ENCODE measurements around the gene TPM4. TPM values are rescaled to one million over a fixed set of nuclear protein-coding genes. Genes with fewer than 3 reads are reported as not detected.

Gene TPM4
- total and polyA plus RNA-seq, 2 experiments from 2014 or later, result 223 to 288 TPM

DNA sequence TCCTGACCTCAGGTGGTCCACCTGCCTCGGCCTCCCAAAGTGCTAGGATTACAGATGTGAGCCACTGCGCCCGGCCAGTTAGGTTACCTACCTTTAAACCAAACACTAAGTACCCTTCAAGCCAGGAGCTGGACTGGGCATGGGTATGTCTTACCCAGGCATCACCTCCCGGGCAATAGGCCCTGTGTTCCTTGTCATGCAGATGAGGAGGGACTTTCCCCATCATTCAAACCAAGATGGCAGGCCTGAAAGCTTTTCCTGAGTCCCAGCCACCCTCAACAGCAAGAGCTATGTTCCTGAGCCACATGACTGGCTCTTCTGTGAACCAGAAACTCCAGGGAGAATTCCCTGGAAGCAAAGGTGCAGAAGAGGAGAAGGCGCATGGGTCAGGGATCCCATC lies 44.8 kb downstream of the TPM4 start (continued):
- TF ChIP-seq, protein P1, sequence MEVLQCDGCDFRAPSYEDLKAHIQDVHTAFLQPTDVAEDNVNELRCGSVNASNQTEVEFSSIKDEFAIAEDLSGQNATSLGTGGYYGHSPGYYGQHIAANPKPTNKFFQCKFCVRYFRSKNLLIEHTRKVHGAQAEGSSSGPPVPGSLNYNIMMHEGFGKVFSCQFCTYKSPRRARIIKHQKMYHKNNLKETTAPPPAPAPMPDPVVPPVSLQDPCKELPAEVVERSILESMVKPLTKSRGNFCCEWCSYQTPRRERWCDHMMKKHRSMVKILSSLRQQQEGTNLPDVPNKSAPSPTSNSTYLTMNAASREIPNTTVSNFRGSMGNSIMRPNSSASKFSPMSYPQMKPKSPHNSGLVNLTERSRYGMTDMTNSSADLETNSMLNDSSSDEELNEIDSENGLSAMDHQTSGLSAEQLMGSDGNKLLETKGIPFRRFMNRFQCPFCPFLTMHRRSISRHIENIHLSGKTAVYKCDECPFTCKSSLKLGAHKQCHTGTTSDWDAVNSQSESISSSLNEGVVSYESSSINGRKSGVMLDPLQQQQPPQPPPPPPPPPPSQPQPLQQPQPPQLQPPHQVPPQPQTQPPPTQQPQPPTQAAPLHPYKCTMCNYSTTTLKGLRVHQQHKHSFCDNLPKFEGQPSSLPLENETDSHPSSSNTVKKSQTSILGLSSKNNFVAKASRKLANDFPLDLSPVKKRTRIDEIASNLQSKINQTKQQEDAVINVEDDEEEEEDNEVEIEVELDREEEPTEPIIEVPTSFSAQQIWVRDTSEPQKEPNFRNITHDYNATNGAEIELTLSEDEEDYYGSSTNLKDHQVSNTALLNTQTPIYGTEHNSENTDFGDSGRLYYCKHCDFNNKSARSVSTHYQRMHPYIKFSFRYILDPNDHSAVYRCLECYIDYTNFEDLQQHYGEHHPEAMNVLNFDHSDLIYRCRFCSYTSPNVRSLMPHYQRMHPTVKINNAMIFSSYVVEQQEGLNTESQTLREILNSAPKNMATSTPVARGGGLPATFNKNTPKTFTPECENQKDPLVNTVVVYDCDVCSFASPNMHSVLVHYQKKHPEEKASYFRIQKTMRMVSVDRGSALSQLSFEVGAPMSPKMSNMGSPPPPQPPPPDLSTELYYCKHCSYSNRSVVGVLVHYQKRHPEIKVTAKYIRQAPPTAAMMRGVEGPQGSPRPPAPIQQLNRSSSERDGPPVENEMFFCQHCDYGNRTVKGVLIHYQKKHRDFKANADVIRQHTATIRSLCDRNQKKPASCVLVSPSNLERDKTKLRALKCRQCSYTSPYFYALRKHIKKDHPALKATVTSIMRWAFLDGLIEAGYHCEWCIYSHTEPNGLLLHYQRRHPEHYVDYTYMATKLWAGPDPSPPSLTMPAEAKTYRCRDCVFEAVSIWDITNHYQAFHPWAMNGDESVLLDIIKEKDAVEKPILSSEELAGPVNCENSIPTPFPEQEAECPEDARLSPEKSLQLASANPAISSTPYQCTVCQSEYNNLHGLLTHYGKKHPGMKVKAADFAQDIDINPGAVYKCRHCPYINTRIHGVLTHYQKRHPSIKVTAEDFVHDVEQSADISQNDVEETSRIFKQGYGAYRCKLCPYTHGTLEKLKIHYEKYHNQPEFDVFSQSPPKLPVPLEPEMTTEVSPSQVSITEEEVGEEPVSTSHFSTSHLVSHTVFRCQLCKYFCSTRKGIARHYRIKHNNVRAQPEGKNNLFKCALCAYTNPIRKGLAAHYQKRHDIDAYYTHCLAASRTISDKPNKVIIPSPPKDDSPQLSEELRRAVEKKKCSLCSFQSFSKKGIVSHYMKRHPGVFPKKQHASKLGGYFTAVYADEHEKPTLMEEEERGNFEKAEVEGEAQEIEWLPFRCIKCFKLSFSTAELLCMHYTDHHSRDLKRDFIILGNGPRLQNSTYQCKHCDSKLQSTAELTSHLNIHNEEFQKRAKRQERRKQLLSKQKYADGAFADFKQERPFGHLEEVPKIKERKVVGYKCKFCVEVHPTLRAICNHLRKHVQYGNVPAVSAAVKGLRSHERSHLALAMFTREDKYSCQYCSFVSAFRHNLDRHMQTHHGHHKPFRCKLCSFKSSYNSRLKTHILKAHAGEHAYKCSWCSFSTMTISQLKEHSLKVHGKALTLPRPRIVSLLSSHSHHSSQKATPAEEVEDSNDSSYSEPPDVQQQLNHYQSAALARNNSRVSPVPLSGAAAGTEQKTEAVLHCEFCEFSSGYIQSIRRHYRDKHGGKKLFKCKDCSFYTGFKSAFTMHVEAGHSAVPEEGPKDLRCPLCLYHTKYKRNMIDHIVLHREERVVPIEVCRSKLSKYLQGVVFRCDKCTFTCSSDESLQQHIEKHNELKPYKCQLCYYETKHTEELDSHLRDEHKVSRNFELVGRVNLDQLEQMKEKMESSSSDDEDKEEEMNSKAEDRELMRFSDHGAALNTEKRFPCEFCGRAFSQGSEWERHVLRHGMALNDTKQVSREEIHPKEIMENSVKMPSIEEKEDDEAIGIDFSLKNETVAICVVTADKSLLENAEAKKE (CRISPR knock-in tag; IDR thresholded peaks at IDR 0.05), result no peak

DNA sequence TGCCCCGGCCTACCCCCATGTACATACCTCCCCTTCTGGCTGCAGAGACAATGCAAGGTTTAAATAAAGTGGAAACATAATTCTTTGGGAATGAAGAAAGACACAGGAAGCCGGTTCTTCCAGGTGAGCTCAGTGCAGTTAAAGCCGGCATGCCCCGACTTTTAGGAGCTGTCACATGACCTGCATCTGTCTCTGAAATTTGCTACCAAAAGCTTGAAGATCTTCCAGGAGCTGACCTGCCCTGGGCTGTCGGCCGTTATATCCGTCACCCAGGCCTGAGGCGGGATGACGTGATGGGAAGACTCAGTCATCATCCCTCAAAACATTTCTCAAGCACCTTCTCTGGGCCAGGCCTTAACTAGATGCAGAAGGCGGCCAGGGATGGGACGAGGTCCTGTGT lies 45.7 kb downstream of the TPM4 start:
- peaks cover 7% of the 10 kb centered on the region for H3K27me3 Mint-ChIP-seq (ENCODE audit: insufficient read depth, low read depth, poor library complexity)
- H3K4me3 Mint-ChIP-seq, result no peak overlapping the region
- peaks cover 53% of the 10 kb centered on the region for H3K36me3 Mint-ChIP-seq (ENCODE audit: low read depth)
- no peak overlapping the region for H2AFZ ChIP-seq
- no peak overlapping the region for H3K4me3 ChIP-seq
- no peaks in the 10 kb centered on the region for H3K27me3 ChIP-seq (ENCODE audit: insufficient read depth)
- DNase-seq (ENCODE audit: low spot score) (no peak), ATAC-seq (no peak)
- no peak overlapping the region for H3K4me2 ChIP-seq
- H3K36me3 ChIP-seq (ENCODE audit: insufficient read depth), result peaks cover 21% of the 10 kb centered on the region
- no peaks in the 10 kb centered on the region for H3K9me2 ChIP-seq (ENCODE audit: insufficient read depth)
- no peaks in the 10 kb centered on the region for H3K79me2 ChIP-seq (replicated peaks; ENCODE audit: insufficient read depth)
- no peak overlapping the region for H3K27ac Mint-ChIP-seq
- H3K4me1 ChIP-seq (ENCODE audit: insufficient read depth), result no peaks in the 10 kb centered on the region
- peaks cover 5% of the 10 kb centered on the region; the same call in 1 of the 3 replicates for H3K4me1 Mint-ChIP-seq
- peaks cover 5% of the 10 kb centered on the region; the same call in 1 of the 2 replicates for H4K20me1 ChIP-seq (replicated peaks; ENCODE audit: insufficient read depth)
- no peaks in the 10 kb centered on the region for H3K9me3 Mint-ChIP-seq
- H3K27ac ChIP-seq (ENCODE audit: low read depth), result no peak overlapping the region
- no peaks in the 10 kb centered on the region for H3F3A ChIP-seq (replicated peaks; ENCODE audit: low read depth)
- TF ChIP-seq EZH2phosphoT487 (IDR thresholded peaks at IDR 0.05; ENCODE audit: unreplicated experiment) (no peak), ZNF331 (CRISPR knock-in tag; IDR thresholded peaks at IDR 0.05; ENCODE audit: low read depth) (no peak), POLR2AphosphoS5 (IDR thresholded peaks at IDR 0.05; ENCODE audit: low read depth) (no peak), ZNF114 (CRISPR knock-in tag; IDR thresholded peaks at IDR 0.05) (no peak), CREB1 (CRISPR knock-in tag; IDR thresholded peaks at IDR 0.05; ENCODE audit: low read depth) (no peak)
- TF ChIP-seq, protein P2, sequence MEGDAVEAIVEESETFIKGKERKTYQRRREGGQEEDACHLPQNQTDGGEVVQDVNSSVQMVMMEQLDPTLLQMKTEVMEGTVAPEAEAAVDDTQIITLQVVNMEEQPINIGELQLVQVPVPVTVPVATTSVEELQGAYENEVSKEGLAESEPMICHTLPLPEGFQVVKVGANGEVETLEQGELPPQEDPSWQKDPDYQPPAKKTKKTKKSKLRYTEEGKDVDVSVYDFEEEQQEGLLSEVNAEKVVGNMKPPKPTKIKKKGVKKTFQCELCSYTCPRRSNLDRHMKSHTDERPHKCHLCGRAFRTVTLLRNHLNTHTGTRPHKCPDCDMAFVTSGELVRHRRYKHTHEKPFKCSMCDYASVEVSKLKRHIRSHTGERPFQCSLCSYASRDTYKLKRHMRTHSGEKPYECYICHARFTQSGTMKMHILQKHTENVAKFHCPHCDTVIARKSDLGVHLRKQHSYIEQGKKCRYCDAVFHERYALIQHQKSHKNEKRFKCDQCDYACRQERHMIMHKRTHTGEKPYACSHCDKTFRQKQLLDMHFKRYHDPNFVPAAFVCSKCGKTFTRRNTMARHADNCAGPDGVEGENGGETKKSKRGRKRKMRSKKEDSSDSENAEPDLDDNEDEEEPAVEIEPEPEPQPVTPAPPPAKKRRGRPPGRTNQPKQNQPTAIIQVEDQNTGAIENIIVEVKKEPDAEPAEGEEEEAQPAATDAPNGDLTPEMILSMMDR (conservative IDR thresholded peaks at IDR 0.05; ENCODE audit: low read depth in 2 of 2), result no peak
- TF ChIP-seq, protein P3, sequence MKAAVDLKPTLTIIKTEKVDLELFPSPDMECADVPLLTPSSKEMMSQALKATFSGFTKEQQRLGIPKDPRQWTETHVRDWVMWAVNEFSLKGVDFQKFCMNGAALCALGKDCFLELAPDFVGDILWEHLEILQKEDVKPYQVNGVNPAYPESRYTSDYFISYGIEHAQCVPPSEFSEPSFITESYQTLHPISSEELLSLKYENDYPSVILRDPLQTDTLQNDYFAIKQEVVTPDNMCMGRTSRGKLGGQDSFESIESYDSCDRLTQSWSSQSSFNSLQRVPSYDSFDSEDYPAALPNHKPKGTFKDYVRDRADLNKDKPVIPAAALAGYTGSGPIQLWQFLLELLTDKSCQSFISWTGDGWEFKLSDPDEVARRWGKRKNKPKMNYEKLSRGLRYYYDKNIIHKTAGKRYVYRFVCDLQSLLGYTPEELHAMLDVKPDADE (IDR thresholded peaks at IDR 0.05), result no peak
- TF ChIP-seq, protein P4, sequence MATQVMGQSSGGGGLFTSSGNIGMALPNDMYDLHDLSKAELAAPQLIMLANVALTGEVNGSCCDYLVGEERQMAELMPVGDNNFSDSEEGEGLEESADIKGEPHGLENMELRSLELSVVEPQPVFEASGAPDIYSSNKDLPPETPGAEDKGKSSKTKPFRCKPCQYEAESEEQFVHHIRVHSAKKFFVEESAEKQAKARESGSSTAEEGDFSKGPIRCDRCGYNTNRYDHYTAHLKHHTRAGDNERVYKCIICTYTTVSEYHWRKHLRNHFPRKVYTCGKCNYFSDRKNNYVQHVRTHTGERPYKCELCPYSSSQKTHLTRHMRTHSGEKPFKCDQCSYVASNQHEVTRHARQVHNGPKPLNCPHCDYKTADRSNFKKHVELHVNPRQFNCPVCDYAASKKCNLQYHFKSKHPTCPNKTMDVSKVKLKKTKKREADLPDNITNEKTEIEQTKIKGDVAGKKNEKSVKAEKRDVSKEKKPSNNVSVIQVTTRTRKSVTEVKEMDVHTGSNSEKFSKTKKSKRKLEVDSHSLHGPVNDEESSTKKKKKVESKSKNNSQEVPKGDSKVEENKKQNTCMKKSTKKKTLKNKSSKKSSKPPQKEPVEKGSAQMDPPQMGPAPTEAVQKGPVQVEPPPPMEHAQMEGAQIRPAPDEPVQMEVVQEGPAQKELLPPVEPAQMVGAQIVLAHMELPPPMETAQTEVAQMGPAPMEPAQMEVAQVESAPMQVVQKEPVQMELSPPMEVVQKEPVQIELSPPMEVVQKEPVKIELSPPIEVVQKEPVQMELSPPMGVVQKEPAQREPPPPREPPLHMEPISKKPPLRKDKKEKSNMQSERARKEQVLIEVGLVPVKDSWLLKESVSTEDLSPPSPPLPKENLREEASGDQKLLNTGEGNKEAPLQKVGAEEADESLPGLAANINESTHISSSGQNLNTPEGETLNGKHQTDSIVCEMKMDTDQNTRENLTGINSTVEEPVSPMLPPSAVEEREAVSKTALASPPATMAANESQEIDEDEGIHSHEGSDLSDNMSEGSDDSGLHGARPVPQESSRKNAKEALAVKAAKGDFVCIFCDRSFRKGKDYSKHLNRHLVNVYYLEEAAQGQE (IDR thresholded peaks at IDR 0.05; ENCODE audit: unreplicated experiment), result no peak
